Measurements from ENCODE around the gene SLC2A6.

GRCh38 chr9:133463234-133463863 is 15.6 kb downstream of the SLC2A6 start:
- TF ChIP-seq TCF7L2 (IDR thresholded peaks at IDR 0.05; ENCODE audit: borderline replicate concordance, extremely low read depth, insufficient read depth, insufficient read length) (no peak), POLR2AphosphoS5 (IDR thresholded peaks at IDR 0.05; ENCODE audit: low read depth, low read length) (no peak), SIN3A (IDR thresholded peaks at IDR 0.05; ENCODE audit: low read depth) (no peak), RAD21 (IDR thresholded peaks at IDR 0.05; ENCODE audit: low read depth) (peak; percentile 74)

All from HCT116 (cell line).